AG04450 (cell line): ENCODE results near the gene PROM2. TPM values are rescaled to one million over a fixed set of nuclear protein-coding genes. Genes with fewer than 3 reads are reported as not detected.

Experiments
- CTCF ChIA-PET: fragments of 300-600, 350-600 bp; formaldehyde crosslinking; extraction: SDS; loops from one replicate; lab custom pipeline; 2022; ENCODE audit warnings: antibody characterized with exemption, inconsistent platforms; lab: Charles Lee
- POLR2A ChIA-PET: fragments of 350-600 bp; formaldehyde crosslinking; extraction: SDS; loops from one replicate; lab custom pipeline; 2021; ENCODE audit warnings: antibody characterized with exemption, inconsistent platforms; lab: Yijun Ruan, JAX
- DNase-seq: peaks from one replicate; pipeline ENCODE4 v3.0.0-alpha.2; 2011; ENCODE audit warnings: low read depth, low spot score
- H3K27ac ChIP-seq: one replicate; pipeline ENCODE4 v1.5.1; 2012; ENCODE audit warnings: low read depth, low read length, control low read depth
- H3K27me3 ChIP-seq: one replicate; pipeline ENCODE4 v1.6.0; 2012; ENCODE audit warnings: low read length; ENCODE audit not compliant: control insufficient read depth, insufficient read depth
- H3K4me3 ChIP-seq: 2 replicates; pipeline ENCODE4 v1.5.1; 2011; ENCODE audit warnings: mild to moderate bottlenecking, low read depth, low read length, control low read depth
- H3K9me3 ChIP-seq: 2 replicates; pipeline ENCODE4 v1.5.1; 2012; ENCODE audit warnings: low read length; ENCODE audit not compliant: control insufficient read depth, insufficient read depth
- polyA plus RNA-seq: library from polyadenylated mRNA; depleted of rRNA; stranded (reverse); fragments of >200 nt; gene quantifications from 2 replicates; pipeline ENCODE4 v1.2.3, GENCODE V29; 2011
- TF ChIP-seq, protein P1 (sequence below): IDR thresholded peaks from 2 replicates; pipeline ENCODE4 v1.5.1; 2011; ENCODE audit warnings: low read depth, low read length, control low read depth, inconsistent platforms

Gene PROM2
- polyA plus RNA-seq, 1 experiment, result 0.12 TPM

DNA sequence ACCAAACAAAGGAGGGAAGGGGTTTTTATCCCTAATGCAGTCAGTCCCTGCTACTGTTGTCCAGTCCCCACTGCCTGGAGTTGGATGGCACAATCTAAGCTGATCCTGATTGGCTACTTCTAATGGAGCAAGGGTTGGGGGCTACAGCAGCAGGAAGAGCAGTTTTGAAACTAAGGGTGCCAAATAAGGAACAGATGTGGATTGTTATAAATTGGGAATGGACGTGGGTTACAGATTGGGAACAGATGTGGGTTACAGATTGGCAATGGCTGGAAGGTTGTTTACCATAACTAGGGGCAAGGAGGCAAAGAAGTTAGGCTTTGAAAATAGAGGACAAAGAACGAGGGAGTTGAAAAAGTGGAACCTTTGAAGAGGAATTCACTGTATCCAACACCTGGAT lies 16.0 kb upstream of the PROM2 start:
- ChIA-PET CTCF (no interaction called here), POLR2A (no interaction called here)
- DNase-seq, result no peak
- Histone ChIP-seq H3K27ac (no peak overlapping the region), H3K27me3 (no peaks in the 10 kb centered on the region), H3K9me3 (no peaks in the 10 kb centered on the region), H3K4me3 (no peak overlapping the region)
- TF ChIP-seq, protein P1, sequence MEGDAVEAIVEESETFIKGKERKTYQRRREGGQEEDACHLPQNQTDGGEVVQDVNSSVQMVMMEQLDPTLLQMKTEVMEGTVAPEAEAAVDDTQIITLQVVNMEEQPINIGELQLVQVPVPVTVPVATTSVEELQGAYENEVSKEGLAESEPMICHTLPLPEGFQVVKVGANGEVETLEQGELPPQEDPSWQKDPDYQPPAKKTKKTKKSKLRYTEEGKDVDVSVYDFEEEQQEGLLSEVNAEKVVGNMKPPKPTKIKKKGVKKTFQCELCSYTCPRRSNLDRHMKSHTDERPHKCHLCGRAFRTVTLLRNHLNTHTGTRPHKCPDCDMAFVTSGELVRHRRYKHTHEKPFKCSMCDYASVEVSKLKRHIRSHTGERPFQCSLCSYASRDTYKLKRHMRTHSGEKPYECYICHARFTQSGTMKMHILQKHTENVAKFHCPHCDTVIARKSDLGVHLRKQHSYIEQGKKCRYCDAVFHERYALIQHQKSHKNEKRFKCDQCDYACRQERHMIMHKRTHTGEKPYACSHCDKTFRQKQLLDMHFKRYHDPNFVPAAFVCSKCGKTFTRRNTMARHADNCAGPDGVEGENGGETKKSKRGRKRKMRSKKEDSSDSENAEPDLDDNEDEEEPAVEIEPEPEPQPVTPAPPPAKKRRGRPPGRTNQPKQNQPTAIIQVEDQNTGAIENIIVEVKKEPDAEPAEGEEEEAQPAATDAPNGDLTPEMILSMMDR, result no peak

DNA sequence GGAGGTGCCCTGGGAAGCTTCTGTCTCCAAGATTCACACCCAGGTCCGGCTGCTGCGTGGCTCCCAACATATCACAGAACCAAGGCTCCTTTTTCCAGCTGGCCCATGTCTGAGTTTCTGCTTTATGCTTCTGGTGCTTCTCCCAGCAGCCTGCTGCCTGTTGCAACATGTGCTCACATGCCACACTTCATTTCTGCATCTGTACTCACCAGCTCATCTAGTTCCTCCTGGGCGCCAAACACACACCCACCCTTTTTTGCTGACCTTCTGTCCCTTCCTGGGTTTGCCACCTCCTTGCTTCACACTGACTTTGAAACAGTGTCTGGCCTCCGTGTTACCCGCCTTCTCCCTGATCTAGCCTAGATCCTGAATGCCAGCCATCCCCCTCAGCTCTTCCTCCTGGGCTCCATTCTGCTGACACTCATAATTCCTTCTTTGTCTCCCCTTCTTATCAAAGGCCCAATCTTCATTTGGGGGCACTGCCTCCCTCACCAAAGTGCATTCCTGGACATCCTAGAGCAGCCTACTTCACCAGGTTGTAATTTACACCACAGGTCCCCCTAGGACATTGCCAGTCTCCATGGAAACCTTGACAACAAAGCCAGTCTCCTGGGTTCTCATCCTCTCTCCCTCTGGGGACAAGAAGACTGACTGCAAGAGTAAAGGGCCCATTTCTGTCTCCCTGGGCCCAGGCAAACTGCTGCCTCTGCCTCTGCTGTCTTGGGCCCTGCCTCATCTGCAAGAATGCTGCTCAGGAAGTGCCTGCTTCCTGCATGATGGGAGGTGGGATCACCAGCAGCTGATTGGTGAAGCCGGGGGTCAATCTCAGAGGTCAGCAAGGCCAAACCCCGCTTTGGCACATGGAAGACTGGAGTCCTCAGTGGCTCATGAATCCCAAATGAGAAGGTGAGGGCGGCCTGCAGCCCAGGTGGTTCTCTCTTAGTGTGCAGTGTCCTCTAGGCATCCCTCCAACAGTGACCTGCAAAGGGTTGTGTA lies 13.9 kb upstream of the PROM2 start:
- Histone ChIP-seq H3K27ac (no peak overlapping the region), H3K9me3 (no peaks in the 10 kb centered on the region), H3K27me3 (no peaks in the 10 kb centered on the region), H3K4me3 (no peak overlapping the region)
- no peak for DNase-seq
- ChIA-PET POLR2A (no interaction called here), CTCF (no interaction called here)
- TF ChIP-seq, protein P1, result no peak

DNA sequence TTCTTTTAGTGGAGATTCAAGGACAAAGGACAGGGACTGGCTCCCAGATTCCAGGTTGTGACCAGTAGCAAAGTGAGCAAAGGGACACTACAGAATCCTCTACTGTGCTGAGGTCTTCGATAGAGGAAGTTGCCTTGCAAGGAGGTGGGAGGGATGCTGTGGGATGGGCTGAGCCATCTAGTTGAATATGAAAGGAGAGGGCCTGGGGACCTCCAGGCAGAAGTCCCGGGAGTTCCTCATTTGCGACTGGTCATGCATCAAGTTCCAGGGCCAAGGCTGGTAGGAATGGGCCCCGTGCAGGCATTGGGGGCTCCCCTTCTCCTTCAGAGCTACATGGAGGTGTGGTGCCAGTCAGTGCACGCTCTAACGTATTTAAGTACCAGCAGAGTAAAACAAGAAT lies 12.6 kb upstream of the PROM2 start:
- TF ChIP-seq, protein P1, result no peak
- DNase-seq, result no peak
- H3K27me3 ChIP-seq, result no peaks in the 10 kb centered on the region
- CTCF ChIA-PET, result no interaction called here
- POLR2A ChIA-PET, result no interaction called here
- H3K4me3 ChIP-seq, result no peak overlapping the region
- H3K9me3 ChIP-seq, result no peaks in the 10 kb centered on the region
- no peak overlapping the region for H3K27ac ChIP-seq

DNA sequence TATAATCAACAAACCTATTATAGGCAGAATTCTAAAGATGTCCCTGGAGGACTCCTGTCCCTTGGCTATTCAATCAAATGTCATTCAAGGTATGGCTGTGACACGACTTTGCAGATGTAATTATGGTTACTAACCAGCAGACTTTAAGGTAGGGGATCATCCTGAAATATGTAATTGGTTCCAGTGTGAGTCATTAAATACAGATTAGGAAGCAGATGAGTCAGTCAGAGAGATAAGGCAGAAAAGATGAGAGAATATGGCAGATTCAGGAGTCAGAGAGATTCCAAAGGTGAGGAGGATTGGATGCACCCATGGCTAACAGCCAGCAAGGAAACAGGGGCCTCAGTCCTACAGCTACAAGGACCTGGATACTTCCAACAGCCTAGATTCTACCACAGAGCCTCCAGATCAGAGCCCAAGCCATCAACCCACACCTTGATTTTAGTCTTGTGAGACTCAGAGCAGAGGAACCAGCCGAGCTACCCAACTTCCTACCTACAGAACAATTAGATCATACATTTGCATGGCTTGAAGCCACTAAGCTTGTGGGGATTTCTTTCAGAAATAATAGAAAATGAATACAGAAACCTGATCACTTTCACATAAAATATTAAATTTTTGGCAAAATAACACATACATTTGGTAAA lies 11.2 kb upstream of the PROM2 start:
- no peak for DNase-seq
- Histone ChIP-seq H3K27me3 (no peaks in the 10 kb centered on the region), H3K9me3 (no peaks in the 10 kb centered on the region; the same call in 1 of the 2 replicates)

More for the DNA sequence above, 11.2 kb upstream of the PROM2 start:
- ChIA-PET POLR2A (no interaction called here), CTCF (interaction anchor here (0.6 kb wide), 1 partner anchor 32 kb away, joined by 3 read pairs; no protein-coding TSS in a partner anchor)
- TF ChIP-seq, protein P1, result no peak
- Histone ChIP-seq H3K4me3 (no peak overlapping the region), H3K27ac (no peak overlapping the region)
